Kidney tubule cell (primary cell): Measurements from ENCODE around the gene OCA2.

Experiments
- DNase-seq: peaks from one replicate; pipeline ENCODE4 v3.0.0-alpha.2; 2018; ENCODE audit warnings: low spot score

OCA2 gene

DNA sequence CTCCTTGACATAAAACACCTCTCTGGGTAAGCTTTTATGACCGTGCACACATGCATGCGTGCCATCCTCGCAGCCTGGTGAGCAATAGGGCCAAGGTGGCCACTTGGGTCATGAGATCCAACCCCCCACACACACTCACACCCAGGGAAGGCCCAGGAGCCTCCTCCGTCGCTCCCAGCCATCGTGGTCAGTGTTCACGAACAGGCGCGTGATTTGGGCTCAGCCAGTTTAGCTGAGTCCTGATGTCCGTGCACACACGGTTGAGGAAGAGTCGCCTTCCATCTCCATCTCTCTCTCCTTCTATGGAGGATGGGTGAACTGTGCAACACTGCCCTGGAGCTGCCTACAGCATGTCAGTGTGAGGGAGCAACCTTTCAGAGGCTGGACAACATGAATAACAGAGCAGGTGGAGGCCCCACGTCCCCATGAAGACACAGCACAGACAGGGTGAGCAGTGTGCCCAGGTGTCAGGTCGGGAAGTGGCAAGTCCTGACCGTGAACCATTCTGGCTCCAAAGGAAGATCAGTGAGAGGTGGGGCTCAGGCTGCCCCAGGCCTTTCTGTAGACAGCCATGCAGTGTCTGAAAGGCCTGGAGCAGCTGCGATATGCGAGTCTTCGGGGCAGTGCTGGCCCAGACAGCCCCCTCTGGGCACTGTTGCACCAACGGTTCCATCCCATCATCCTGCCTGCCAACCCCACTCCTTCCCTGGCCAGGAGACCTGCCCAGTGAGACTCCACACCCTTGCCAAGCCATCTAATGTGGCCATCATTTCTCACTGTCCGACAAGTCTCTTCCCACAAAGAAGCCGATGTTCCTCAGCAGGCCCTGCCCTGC lies 253.4 kb downstream of the OCA2 start:
- DNase-seq: no peak

DNA sequence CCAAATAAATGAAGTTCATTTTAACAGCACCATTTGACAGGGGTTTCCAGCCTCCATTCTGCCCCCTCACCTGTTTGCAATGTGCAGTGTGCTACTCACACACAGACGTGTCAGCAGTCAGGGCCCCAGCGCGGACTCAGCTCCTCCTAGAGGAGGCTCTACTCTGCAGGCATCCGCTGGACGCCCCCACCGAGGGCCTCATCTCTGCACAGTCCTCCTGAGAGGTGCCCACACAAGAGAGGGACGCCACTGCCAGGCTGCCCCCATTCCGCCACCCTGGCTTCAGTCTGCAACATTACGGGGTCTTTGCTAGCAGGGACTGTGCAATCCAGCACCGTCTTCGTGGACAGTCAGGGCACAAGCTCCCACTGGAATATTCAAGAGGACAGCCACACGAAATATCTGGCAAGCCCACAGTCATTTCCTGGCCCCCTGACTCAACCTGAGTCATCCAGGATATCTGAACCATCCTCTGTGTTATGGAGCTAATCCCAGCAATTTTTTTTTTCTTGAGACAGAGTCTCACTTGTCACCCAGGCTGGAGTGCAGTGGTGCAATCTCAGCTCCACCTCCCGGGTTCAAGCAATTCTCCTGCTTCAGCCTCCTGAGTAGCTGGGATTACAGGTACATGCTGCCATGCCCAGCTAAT lies 255.0 kb downstream of the OCA2 start:
- DNase-seq: peak; percentile 78

DNA sequence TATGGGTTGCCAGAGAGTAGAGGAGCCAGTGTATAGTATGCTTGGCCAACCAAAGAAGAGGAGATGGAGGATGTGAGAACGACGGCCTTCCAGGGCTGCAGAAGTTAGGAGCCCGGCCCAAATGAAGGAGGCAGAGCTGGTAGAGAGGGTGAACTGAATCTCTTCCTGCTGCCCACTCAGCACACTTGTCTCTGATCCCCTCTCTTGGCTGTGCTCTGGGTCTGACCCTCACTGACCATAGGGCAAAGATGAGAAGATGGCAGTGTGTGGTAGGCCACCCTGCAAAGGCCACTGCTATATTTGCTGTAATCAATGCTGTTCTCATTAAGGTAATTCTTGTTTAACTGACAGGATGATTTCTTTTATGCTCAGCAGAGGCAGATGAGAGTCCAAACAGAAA lies 256.0 kb downstream of the OCA2 start:
- no peak for DNase-seq

DNA sequence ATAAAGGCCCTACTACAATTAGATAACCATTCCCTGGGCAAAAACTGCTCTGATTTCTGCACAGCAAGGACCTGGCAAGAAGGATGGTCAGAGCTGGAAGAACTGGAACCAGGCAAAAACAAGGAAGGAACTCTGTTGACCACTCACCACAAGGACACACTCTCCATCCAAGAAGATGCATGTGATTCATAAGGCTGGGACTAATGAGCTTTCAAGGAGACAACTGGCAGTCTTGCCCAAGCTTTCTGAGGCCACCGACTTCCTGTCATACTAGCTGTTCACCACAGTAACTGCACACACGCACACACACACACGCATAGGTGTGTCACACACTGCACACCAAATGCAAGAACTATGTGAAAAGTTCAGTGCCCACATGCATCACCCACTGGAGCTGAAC lies 256.6 kb downstream of the OCA2 start:
- peak; percentile 24 for DNase-seq

DNA sequence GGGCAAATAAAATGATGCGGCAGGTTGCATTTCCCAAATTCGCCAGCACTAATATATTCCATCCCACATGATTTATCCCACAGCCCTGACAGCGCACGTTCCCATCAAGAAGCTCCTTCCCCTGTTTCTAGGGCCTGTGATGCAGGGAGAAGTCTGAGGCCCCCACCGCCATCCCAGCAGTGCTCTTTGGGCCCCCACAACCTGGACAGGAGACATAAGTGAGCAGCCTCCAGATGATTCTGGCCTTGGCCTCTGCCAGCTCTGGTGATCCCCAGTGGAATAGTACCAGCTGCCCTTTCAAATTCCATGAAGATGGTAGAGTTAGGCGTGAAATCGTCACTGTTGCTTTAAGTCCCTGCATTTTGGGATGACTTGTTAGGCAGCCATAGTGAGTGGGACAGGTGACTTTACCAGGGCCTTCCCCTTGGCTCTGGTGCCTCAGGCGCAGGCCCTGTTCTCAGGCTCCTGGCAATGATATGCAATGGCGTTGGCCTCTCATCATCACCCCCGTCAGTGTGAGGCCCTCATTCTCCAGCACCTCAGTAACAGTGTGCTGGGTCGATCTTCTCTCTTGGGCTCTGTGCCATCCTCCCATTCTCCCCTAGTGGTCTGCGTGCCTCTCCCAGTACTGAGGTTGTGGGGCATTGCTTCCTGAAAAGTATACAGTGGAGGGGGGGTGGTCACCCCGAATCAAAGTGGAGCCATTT lies 263.7 kb downstream of the OCA2 start:
- no peak for DNase-seq

DNA sequence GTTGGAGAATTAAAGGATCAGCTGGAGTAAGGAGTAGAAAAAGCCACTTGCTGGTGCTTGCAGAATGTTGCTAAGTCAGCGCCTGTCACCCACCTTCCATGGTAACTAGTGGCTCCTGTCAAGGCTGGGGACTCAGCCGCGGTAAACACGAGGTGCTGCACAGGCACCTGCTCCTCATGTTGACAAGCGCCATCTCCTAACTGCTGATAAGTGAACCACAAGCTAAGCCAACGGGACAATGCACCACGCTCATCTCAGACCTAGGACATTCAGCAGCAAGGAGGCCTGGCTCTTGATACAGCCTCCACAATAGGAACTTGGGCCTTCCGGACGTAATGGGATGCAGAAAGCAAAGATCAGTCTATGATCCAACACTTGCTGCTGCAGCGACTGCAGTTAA lies 264.4 kb downstream of the OCA2 start:
- DNase-seq: no peak

DNA sequence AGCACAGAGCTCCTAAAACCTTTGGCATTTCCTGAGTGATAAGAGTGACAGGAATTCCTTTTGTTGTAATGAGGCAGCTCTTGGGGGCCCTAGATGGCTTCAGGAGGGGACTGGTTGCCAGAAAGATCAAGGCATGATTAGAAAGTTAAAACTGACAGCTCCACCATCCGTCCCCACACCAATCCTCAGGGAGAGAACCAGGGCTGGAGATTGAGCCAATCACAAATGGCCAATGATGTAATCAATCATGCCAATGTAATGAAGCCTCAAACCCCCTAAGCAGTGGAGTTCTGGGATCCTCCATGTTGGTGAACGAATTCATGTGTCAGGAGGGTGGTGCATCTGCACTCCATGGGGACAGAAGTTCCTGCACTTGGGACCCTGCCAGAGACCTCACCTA lies 265.1 kb downstream of the OCA2 start:
- no peak for DNase-seq

DNA sequence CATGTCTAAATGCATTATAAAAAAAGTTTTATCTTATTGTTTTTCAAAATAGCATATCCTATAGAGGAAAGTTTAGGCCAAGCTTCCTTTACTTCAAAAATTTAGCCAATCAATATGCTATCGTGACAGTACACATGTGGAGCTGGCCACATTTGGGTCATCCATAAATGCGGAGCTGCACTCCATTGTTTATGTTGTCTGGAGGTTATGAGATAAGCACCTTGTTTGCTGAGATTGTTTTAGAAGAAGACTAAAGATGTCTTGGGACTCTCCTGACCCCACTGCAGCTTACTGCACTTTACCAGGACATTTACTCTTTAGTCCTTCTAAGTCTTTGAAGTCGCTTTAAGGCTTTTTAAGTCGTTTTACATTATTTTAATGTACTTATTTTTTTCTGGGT lies 265.9 kb downstream of the OCA2 start:
- DNase-seq: no peak

DNA sequence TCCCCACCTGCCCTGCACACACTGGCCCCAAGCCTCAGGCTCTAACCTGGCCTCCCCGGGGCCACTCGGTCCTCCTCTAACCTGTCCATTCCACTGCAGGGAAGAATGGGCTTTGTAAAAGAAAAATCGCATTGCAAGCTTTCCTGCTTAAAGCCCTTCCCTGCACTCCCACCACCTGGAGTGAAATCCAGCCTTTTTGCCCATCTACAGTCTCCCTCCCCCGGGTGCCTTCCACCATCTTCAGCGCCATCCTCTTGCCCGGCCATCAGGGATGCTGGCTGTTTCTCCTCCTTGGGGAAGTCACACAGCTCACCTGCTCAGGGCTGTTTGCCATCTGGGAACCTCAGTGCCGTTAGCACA lies 266.9 kb downstream of the OCA2 start:
- DNase-seq: no peak

DNA sequence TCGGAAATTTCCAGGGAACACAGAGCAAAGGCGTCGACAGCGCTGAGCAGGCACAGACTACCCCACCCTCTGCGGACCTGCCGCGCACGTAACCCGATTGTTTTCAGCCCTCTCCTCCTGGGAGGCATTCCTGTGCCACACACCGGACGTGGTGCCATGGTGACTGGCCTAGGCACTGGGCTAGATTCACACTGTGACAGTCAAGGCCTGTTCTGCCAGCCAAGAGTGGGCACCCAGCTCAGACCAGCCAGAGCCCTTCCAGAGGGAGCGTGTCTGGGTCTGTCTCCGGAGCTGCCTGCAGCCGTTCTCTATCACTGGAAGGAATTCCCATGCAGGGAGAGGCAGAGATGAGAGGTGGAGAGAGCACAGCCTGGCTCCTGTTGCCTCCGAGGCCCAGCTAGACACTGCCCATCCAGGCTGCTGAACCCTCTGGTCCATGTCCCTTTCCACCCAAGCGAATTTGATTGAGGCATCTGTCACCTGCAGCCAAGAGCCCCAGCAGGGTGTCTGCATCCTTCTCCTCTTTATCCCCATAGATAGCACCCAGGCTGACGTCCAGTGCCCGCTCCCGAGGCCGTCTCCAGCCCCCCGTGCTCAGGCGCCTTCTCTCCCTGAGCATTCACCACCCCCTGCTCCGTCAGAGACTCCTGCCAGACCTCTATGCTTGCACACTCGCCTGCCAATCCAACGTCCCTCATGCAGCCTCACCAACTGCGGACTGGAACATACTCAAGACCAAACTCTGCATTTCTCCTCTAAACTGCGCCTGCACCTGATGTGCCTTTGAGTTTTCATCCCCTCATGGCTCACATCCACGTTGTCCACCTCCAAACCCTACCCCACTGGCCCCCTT lies 267.5 kb downstream of the OCA2 start:
- DNase-seq: no peak

DNA sequence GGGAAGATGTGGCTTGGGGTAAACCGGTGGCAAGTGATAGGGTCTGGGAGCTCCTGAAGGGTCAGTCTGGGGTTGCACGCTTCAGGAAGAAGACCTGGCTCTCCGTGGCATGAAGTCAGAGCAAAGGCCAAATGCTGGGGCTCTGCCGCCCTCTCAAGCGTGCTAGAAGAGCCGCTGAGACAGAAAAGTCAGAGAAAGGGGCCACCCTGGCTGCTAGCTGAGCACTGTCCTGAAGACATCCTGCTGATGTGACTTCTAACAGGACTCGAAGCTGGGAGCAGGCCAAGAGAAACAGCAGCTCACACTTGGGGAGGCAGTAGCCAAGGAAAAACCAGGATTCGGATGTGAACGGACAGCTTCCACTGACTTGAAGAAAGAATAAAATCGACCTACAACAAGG lies 270.4 kb downstream of the OCA2 start:
- DNase-seq: no peak

DNA sequence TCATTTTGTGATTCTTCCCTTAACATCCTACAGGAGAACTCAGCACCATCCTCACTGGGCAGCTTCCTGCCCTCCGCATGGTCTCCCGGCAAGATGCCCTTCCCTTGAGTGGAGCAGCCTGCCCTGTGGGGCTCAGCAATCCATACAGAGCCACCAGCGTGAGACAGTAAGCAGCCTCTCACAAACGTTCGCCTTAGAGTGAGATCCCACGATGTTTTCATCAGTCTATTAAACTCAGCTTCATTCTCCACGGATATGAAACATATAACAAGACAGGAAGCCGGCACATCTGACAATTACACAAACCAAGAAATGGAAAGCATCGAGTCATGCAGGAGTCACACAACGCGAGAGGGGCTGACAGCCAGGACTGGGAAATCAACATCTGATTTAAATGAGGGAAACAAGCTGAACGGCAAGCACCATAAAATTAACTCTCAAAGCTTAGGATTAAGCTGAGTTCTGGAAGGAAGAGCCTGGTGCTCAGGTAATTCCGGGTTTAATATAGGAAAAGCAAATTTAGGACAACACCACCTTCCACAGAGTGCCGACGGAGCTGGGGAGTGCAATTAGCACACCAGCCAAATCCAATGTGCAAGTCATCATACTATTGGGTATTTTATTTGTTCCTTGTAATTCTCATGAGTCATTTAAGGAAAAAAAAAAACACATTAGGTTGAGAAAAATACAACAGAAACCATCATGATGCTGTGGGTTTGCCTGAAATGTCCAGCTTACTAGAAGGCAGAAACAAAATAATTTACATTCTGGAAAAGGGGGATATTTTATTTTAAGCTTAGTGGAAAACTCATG lies 272.0 kb downstream of the OCA2 start:
- peak; percentile 1 for DNase-seq

DNA sequence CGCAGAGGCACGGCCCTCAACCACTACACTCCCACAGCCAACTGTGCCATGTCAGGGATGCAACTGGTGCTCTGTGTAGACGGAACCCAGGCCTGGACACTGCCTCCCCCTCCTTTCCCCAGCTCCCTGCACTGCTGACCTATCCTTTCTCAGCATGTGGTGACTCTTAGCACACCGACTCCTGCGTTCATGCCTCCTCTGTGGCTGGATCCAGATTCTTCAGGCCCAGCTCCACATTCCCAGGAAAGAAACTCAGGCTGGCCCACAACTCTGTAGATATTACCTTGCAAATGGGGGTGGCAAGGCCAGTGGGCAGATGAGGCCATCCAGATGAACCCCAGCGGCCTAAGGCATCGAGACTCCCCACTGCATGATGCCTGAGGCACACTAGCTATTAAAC lies 272.7 kb downstream of the OCA2 start:
- DNase-seq: no peak

DNA sequence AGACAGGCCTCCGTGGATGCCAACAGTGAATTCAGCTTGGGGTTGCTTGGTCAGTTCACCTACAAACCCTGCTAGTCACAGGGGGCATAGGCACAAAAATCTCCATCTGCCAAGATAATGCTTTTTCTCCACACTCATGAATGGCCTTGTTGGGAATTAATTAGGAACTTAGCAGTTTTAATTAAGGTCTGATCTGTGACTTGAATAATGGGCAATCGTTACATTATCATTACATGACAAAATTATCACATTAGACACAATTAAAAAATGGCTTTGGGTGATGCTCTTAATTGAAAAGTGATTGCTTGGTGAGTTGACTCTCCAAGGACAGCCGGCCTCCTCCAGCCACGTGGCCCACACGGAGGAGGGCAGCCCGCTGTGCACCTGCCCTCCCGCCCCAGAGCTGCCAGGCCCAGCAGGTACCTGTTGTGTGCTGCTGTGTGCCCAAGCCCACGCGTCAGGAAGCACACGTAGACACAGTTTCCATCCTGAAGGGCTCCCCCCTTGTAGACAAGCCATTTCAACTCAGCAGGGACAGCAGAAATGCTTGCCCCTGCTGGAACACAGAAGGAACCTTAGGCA lies 274.2 kb downstream of the OCA2 start:
- no peak for DNase-seq

DNA sequence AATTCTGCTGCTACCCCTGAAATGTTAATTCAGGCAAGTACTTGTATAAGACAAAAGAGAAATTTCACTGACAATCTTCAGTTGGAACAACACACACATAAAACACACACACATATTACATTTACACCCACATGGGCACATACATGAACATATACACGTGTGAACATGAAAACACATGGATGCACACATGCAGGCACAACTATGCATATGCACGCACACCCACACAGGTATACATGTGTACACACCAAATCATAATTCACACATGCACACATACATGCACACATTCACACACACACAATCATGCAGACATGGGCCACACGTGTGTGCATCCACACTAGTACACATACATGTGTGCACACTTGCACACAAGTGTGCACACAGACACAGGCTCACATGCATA lies 277.8 kb downstream of the OCA2 start:
- DNase-seq: no peak

DNA sequence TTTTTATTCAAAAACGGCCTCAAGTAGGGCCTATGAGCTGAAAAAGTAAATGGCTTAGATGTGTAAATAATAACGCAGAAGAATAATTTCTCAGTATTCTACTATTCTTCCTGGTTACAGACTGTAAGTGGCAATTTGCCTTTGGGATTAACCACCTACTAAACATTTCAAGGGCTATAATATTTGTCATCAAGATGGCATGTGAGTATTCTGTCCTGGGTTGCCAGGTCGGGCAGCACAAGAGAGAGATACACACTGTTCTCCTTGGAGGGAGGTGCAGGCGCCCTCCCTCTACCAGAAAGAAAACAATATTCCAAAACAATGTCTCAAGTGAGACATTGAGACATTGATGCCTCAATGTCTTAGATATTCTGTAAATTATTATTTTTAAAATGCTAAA lies 278.4 kb downstream of the OCA2 start:
- DNase-seq: no peak

DNA sequence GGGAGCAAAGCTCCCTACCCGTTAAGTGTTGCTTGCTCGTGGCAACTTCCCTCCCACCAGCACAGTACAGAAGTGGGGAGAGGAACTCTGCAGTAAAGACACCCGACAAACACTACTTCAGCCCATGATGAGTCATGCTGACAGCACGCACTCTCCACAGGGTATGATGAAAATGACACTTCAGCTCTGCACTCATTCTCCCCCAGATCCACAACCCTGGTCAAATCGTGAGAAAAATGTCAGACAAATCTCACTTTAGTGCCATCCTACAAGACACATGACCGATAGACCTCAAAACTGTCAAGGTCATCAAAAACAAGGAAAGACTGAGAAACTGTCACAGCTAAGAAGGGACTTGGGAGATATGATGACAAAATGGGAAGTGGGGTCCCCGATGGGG lies 278.9 kb downstream of the OCA2 start:
- DNase-seq: no peak

DNA sequence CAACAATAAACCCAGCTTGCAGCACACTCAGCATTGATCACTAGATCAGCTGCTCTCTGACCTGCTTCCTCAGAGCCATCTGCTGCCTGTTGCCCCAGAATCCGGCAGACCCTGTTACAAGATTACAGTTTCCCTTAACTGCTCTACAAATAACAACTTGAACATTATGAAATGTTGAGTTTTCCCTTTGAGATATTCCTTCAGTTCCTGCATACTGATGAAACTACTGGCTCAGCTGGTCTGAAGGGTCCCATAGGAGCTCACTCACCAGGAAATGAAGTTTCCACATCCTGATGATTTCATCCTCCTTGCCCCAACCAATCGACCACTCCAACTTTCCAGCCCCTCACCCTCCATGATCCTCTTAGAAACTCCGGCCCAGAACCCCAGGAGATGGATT lies 281.9 kb downstream of the OCA2 start:
- DNase-seq: no peak

DNA sequence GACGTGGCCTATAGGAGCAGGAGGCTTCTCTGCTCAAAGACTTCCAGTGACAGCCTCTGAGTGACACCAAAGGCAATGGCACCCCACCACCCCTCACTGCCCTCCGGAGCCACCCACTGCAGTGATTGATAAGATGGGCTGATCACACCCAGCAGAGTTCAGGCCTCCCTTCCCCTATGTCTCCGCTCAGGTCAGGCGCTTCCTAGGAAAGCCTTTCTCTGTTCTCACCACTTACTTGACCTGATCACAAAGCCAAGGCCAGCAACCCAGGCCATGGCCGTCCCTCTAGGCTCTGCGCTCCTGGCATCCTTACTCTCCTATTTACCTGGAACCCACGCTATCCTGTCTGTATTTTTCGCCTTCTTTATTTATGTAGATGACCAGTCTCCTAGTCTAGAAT lies 282.3 kb downstream of the OCA2 start:
- DNase-seq: no peak

DNA sequence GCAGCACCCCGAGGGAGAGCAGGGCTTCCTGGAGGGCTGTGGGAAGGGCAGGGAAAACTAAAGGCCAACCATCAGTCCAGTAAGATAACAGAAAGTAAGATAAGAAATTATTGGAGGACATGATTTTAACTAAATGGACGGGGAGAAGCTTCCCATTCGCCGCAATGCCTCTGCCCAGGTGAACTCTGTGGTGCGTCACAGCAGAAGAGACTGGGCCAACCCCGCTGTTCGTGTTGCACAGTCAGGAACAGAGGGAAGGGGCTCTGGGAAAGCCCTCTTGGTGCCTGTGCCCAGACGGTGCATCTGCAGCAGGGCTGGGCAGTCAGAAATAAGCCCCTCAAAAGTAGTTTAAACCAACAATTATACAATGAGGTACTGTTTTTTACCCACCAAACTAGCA lies 284.1 kb downstream of the OCA2 start:
- DNase-seq: no peak

DNA sequence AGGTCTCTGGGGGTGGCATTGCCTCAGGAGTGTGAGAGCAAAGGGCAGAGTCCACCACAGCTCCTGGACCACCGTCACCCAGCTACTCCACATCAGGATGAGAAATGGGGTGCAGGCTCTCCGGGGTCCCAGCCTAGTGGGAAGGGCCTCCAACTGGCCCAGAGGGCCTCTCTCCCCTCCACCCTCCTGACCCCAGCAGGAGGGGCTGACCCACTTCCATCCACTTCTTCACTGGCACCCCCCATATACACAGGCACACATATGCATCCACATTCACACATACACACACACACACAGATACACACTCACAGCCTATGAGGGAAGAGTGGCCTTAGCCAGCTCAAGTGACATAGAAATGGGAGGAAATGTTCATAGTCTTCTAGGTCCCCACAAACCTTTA lies 286.0 kb downstream of the OCA2 start:
- DNase-seq: no peak
